Activated naive CD8-positive, alpha-beta T cell treated with anti-CD3 and anti-CD28 coated beads for 36 hours (primary cell): Measurements from ENCODE around the gene PARVG. TPM values are rescaled to one million over a fixed set of nuclear protein-coding genes. Genes with fewer than 3 reads are reported as not detected.

Source experiments
- DNase-seq: peaks from one replicate; pipeline ENCODE4 v3.0.0; 2021
- H3K27ac Mint-ChIP-seq: one replicate; pipeline ENCODE4 v1.8.0; 2022; ENCODE audit warnings: mild to moderate bottlenecking, moderate library complexity, mixed read lengths
- H3K27me3 Mint-ChIP-seq: one replicate; pipeline ENCODE4 v1.8.0; 2022; ENCODE audit warnings: mild to moderate bottlenecking, mixed read lengths
- H3K36me3 Mint-ChIP-seq: one replicate; pipeline ENCODE4 v1.8.0; 2021; ENCODE audit warnings: mild to moderate bottlenecking, mixed read lengths
- H3K4me1 Mint-ChIP-seq: one replicate; pipeline ENCODE4 v1.8.0; 2021; ENCODE audit warnings: mixed read lengths
- H3K4me3 Mint-ChIP-seq: one replicate; pipeline ENCODE4 v1.8.0; 2022; ENCODE audit warnings: mild to moderate bottlenecking, moderate library complexity, mixed read lengths
- H3K9me3 Mint-ChIP-seq: one replicate; pipeline ENCODE4 v1.8.0; 2022; ENCODE audit warnings: mixed read lengths
- total RNA-seq, 2 experiments: library from RNA; stranded (reverse); gene quantifications; one replicate each; pipeline ENCODE4 v1.2.3, GENCODE V29; 2021

Gene PARVG
- total RNA-seq, 2 experiments from 2014 or later = 68.7 to 72.9 TPM

DNA sequence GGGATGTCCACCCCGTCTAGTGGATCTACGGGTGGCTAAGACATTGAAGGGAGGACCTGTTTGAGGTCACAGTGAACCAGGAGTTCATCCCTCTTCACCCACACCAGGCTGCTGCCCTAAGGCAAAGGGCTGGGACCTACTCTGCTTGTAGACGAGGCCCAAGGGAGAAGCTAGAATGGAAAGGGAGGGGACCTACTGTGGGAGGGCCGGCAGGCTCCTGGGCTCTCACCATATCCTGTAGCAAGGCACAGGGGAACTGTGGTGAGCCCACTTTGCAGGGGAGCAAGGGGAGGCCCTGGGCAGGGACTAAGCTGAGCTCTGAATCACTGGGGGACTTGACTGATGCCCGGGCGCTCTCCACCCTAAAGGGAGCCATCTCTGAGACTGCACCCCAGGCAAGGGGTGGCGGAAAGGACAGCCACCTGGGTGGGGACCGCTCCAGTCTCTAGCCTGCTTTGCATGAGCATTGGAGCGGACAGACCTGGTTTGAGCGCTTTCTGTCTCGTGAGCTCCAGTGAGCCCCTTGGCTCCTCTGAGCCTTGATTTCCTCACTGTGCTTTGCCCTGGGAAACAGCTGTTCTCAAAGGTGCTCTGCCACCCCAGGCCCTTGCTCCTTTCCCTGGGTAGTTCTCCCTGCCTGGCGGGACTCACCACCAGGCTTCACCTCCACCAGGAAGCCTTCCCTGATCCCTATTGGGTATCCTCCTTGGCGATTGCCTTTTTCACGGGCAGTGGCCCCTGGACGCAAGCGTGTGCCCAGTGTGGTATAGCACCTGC lies 24.2 kb downstream of the PARVG start:
- peaks cover 9% of the 10 kb centered on the region for H3K4me1 Mint-ChIP-seq
- no peak overlapping the region for H3K4me3 Mint-ChIP-seq
- no peaks in the 10 kb centered on the region for H3K27me3 Mint-ChIP-seq
- no peak for DNase-seq
- H3K36me3 Mint-ChIP-seq = peaks cover 22% of the 10 kb centered on the region
- H3K9me3 Mint-ChIP-seq = peaks cover 8% of the 10 kb centered on the region
- no peak overlapping the region for H3K27ac Mint-ChIP-seq

DNA sequence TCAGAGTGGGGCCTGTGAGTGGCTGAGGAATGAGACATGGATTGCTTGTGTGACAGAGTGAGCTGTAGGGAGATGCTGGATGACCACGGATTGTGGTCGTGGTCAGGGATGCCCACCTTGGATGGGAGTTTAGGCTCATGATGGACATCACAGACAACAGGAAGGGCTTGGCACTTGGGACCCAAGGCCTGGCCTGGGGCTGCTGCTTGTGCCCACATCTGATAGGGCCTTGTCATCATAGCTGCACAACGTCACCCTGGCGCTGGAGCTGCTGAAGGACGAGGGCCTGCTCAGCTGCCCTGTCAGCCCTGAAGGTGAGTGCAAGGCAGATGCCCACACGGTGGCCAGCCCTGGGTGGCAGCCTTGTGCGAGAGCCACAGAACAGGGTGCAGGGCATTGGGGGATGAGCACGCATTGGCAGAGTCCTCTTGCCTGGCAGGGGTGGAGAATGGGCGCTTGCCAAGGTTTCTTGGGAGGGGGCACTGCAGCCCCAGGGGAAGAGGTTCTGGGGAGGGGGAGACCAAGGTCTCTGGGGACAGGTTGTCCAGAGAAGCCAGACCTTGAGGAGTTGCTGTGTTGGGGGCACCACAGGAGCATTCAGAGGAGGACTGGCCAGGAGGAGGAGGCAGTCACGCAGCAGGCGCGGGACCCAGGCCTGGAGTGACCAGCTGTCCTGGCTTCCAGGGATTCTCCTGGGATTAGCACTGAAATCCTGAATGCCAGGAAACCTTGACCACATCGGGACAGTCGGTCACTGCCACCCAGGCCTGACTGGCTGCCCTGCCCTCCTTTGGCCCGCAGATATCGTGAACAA lies 25.0 kb downstream of the PARVG start:
- Mint-ChIP-seq H3K4me1 (peaks cover 5% of the 10 kb centered on the region), H3K4me3 (no peak overlapping the region), H3K9me3 (peaks cover 10% of the 10 kb centered on the region), H3K27me3 (no peaks in the 10 kb centered on the region), H3K27ac (no peak overlapping the region), H3K36me3 (peaks cover 25% of the 10 kb centered on the region)
- DNase-seq = no peak

DNA sequence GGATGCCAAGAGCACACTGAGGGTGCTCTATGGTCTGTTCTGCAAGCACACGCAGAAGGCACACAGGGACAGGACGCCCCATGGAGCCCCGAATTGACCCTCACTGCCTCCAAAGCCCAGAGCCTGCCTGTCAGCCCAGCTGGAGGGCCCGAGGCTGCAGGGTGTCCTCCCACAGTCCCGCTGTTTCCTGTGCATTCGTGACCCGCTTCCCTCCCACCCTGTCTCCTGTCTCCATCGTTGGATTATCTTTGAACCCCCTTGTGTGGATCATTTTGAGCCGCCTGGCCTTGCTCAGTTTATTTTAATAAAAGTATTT lies 25.6 kb downstream of the PARVG start:
- Mint-ChIP-seq H3K4me1 (peaks cover 3% of the 10 kb centered on the region), H3K9me3 (peaks cover 14% of the 10 kb centered on the region), H3K27me3 (no peaks in the 10 kb centered on the region), H3K36me3 (peaks cover 25% of the 10 kb centered on the region), H3K4me3 (no peak overlapping the region), H3K27ac (no peak overlapping the region)
- no peak for DNase-seq

DNA sequence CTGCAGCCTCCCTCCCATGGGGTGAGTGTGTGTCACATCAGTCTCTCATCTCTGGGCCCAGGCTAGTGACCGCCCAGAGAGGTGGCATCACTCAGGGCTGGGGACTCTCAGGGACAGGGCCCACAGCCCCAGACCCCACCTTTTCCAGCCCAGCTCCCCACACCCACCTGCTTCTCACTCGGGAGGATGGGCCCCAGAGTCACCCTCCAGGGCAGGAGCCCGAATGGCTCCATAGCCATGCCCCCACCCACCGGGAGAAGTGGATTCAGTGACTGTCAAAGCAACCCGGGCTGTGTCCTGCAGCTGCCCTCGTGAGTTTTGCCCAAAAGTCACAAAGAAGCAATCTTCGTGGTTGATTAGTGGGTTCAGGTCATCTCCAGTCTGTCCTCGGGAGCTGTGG lies 26.0 kb downstream of the PARVG start:
- Mint-ChIP-seq H3K27me3 (no peaks in the 10 kb centered on the region), H3K27ac (no peak overlapping the region), H3K4me1 (peaks cover 3% of the 10 kb centered on the region), H3K4me3 (no peak overlapping the region), H3K36me3 (peaks cover 29% of the 10 kb centered on the region), H3K9me3 (peaks cover 14% of the 10 kb centered on the region)
- no peak for DNase-seq

DNA sequence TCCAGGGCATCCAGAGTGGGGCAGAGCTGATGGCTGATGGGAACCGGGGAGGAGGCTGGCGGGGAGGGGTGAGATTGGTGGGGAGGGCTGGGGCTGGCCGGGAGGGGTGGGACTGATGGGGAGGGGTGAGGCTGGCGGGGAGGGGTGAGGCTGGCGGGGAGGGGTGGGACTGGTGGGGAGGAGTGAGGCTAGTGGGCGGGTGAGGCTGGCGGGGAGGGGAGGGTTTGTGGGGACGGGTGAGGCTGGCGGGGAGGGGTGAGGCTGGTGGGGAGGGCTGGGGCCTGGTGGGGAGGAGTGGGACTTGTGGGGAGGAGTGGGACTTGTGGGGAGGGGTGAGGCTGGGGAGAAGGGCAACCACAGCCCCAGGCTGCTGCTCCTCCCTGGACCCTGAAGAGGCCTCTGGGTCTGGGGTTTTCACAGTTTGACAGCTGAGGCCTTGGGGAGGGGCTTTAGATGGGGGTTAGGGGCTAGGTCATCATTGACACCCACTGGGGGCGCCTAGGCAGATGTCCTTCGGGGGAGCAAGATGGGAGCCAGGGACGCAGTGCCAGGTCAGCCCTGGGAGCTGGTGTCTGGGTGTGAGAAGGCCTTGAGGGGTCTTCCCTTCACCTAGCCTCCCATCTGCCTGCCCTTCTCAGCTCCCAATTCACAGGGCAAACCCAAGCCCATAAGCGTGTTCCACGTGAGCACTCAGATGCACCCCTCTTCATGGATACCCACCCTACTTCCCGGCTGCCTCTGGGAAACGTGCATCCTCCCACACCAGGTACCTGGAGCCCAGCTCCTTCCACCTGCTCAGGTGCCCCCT lies 26.7 kb downstream of the PARVG start:
- Mint-ChIP-seq H3K4me1 (peaks cover 3% of the 10 kb centered on the region), H3K4me3 (no peak overlapping the region), H3K36me3 (peaks cover 31% of the 10 kb centered on the region), H3K27ac (no peak overlapping the region), H3K9me3 (peaks cover 14% of the 10 kb centered on the region), H3K27me3 (no peaks in the 10 kb centered on the region)
- DNase-seq = no peak

DNA sequence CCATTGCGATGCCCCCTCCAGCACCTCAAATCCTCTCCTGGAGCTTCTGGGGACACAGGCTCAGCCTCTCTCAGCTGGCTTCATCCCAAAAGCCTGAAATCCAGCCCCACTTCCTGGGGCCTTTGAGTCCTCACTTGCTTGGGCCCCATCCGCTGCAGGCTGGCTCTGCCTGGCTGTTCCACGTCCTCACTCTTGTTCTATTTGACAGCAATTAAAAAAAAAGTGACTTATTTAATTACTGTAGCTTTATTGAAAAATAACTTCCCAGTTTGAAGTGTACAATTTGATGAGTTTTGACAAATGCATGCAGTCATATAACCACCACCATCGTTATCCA lies 27.2 kb downstream of the PARVG start:
- Mint-ChIP-seq H3K4me3 (no peak overlapping the region), H3K4me1 (peaks cover 3% of the 10 kb centered on the region), H3K36me3 (peaks cover 31% of the 10 kb centered on the region), H3K27me3 (no peaks in the 10 kb centered on the region), H3K9me3 (peaks cover 14% of the 10 kb centered on the region), H3K27ac (no peak overlapping the region)
- DNase-seq = no peak

DNA sequence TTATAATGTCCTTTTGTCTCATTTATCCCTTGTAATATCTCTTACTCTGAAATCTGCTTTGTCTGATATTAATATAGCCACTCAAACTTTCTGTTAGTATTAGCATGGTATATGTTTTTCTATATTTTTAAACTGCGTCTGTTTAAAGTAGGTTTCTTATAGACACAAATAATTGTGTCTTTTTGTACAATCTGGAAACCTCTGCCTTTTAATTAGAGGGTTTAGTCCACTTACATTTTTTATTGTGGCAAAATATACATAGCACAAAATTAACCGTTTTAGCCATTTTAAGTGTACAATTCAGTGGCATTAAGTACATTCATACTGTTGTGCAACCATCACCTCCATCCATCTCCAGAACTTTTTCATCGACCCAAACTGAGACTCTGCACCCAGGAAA lies 28.6 kb downstream of the PARVG start:
- H3K4me3 Mint-ChIP-seq = no peak overlapping the region
- H3K27me3 Mint-ChIP-seq = no peaks in the 10 kb centered on the region
- H3K27ac Mint-ChIP-seq = no peak overlapping the region

DNA sequence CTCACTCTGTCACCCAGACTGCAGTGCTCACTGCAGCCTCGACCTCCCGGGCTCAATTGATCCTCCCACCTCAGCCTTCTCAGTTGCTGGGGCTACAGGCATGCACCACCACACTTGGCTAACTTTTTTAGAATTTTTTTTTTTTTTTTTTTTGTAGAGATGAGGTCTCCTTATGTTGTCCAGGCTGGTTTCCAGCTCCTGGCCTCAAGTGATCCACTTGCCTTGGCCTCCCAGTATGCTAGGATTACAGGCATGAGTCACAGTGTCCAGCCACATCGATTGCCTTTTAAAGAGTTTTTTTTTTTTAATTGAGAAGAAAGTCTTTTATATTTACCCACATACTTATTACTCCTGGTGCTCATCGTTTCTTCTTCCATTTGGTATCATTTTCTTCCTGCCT lies 30.0 kb downstream of the PARVG start:
- H3K4me3 Mint-ChIP-seq = no peak overlapping the region
- H3K27me3 Mint-ChIP-seq = no peaks in the 10 kb centered on the region
- peaks cover 3% of the 10 kb centered on the region for H3K4me1 Mint-ChIP-seq
- H3K27ac Mint-ChIP-seq = no peak overlapping the region
- no peak for DNase-seq
- H3K36me3 Mint-ChIP-seq = peaks cover 31% of the 10 kb centered on the region
- H3K9me3 Mint-ChIP-seq = peaks cover 14% of the 10 kb centered on the region

More for the DNA sequence above, 28.6 kb downstream of the PARVG start:
- Mint-ChIP-seq H3K9me3 (peaks cover 14% of the 10 kb centered on the region), H3K36me3 (peaks cover 31% of the 10 kb centered on the region), H3K4me1 (peaks cover 3% of the 10 kb centered on the region)
- no peak for DNase-seq

DNA sequence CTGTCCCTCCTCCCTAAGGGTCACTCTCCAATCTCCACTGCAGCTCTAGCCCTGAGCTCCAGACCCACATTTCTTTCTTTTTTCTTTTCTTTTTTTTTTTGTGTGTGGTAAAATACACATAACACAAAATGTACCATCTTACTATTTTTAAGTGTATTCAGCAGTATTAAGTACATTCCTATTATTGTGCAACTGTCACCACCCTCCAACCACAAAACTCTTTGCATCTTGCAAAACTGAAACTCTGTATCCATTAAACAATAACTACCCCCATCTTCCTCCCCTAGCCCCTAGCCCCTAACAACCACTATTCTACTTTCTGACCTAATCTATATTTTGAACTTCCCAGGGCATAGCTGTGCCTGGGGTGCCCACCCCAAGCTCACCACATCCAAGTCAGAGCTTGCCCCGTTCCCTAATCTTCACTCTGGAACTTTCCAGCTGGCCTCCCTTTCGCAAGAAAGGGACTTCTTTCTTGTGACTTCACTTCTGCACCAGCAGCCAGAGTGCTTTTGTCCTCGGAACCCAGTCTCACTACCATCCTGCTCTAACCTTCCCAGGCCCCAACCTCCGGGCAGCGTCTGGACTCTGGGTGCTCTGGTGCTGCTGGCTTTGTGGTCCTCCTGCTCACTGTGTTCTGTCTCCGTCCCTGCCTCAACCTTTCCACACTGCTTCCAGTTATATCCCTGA lies 30.7 kb downstream of the PARVG start:
- no peak for DNase-seq
- Mint-ChIP-seq H3K36me3 (peaks cover 31% of the 10 kb centered on the region), H3K4me1 (peaks cover 3% of the 10 kb centered on the region), H3K27ac (no peak overlapping the region), H3K4me3 (no peak overlapping the region), H3K9me3 (peaks cover 14% of the 10 kb centered on the region), H3K27me3 (no peaks in the 10 kb centered on the region)

DNA sequence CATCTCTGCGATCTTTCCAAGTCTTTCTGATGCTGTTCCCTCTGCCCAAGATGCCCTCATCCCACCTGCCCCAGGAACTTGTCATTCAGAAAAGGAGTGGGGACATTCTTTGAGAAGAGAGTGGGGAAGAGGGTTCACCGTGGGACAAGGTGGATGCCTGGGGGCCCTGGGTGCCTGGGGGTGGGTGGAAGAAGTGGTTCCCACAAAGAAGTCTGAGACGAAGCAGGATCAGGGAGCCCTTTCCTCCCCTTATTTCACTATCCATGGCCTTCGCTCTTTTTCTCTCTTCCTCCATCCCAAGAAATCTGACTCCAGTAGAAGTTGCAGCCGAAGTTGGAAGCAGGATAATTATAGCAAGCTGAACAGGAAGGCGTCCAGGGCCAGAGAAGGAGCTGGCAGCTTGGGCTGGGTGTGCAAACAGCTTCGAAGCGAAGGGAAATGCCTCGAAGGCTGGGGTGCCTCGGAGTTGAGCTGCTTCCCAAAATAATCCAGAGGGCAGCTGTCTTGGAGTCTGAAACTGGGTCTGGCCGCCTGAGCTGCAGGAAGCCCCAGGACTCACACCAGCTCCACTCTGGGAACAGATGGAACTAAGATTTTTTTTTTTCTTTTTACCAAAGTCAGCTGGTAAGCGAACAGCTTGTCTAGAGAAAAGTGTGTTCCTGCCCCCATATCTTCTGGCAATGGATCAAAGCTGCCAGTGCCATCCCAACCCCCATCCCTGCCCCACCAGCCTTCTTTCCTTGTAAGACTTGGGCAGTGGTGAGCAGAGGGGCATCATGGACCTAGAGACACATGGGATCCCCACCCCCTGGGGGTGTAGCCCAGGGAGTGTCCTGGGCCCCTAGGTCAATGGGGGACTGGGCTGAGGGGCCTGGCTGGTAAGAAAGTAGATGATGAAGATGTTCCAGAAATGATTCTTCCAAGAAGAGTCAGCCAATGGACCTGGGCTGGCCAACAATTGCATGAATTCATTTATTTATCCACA lies 31.5 kb downstream of the PARVG start:
- DNase-seq = no peak
- Mint-ChIP-seq H3K4me1 (peaks cover 3% of the 10 kb centered on the region), H3K9me3 (peaks cover 14% of the 10 kb centered on the region), H3K4me3 (no peak overlapping the region), H3K27me3 (no peaks in the 10 kb centered on the region), H3K27ac (no peak overlapping the region), H3K36me3 (peaks cover 29% of the 10 kb centered on the region)

DNA sequence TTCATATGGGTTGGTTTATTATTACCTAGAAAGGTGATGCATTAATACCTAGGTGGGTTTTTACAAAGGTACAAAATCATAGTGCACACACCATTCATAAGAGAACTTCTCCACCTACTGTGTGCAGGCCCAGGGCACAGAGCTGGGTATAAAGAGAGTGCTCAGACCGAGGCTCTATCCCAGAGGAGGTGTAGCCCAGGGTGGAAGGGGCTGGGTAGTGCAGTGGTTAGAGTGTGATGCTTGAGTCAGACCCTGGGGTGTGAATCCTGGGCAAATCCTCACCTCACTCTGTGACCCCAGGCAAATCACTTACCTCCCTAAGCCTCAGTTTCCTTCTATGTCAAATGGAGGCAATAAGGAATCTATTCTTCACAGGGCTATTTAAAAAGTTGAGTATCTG lies 32.2 kb downstream of the PARVG start:
- no peak for DNase-seq
- H3K4me3 Mint-ChIP-seq = no peak overlapping the region
- H3K27ac Mint-ChIP-seq = no peak overlapping the region
- H3K9me3 Mint-ChIP-seq = peaks cover 14% of the 10 kb centered on the region
- H3K27me3 Mint-ChIP-seq = no peaks in the 10 kb centered on the region
- peaks cover 27% of the 10 kb centered on the region for H3K36me3 Mint-ChIP-seq
- H3K4me1 Mint-ChIP-seq = peaks cover 1% of the 10 kb centered on the region

DNA sequence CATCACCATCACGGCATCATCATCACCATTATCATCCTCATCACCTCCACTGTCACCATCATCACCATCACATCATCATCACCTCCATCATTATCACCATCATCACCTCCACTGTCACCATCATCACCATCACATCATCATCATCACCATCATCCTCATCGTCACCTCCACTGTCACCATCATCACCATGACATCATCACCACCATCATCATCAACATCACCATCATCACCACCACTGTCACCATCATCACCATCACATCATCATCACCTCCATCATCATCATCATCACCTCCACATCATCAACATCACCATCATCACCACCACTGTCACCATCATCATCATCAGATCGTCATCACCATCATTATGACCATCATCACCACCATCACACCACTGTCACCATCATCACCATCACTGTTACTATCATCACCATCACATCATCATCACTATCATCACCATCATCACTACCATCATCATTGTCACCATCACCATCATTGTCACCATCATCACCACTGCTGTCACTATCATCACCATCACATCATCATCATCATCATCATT lies 32.8 kb downstream of the PARVG start:
- Mint-ChIP-seq H3K36me3 (peaks cover 22% of the 10 kb centered on the region), H3K4me1 (peaks cover 1% of the 10 kb centered on the region), H3K27me3 (no peaks in the 10 kb centered on the region), H3K9me3 (peaks cover 14% of the 10 kb centered on the region), H3K4me3 (no peak overlapping the region), H3K27ac (no peak overlapping the region)
- no peak for DNase-seq

DNA sequence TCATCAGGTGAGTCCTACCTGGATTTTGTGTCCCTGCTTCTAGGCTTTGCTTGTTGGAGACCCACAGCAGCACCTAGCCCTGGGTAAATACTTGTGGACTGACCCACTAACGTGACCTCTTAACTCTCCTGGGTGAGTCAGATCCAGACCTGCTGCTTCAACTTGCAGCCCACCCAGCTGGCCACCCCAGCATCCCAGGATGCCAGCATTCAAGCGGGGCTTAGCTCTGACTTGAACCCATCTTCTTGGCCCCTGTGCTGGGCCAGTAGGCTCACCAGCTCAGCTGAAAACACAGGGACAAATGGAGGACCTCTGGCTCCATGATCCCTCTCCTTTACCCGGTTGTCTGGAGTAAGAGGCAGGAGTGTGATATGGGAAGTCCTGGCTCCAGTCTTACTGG lies 33.5 kb downstream of the PARVG start:
- no peak overlapping the region for H3K4me3 Mint-ChIP-seq
- peaks cover 10% of the 10 kb centered on the region for H3K9me3 Mint-ChIP-seq
- no peak overlapping the region for H3K27ac Mint-ChIP-seq
- H3K27me3 Mint-ChIP-seq = no peaks in the 10 kb centered on the region
- peaks cover 18% of the 10 kb centered on the region for H3K36me3 Mint-ChIP-seq
- DNase-seq = no peak
- no peaks in the 10 kb centered on the region for H3K4me1 Mint-ChIP-seq

DNA sequence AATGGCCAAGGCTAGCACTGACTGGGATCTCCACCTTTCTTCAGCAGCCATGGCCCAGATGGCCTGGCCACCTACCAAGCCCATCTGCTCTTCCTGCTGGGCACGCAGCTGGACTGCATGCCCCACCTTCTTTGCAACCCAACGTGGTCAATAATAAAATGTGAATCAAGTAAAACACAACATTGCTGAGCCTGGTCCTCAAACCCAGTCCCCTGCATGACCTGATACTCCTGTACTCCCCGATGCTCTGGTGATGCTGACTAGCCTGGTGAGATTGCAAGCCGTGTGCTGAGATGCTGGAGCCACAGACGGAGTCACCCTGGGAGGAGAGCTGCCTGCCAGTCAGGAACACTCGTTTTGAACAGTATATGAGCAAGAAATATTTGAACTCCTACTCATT lies 34.0 kb downstream of the PARVG start:
- Mint-ChIP-seq H3K4me3 (no peak overlapping the region), H3K4me1 (no peaks in the 10 kb centered on the region), H3K27ac (no peak overlapping the region), H3K9me3 (peaks cover 6% of the 10 kb centered on the region), H3K27me3 (no peaks in the 10 kb centered on the region), H3K36me3 (peaks cover 13% of the 10 kb centered on the region)
- DNase-seq = no peak
